Endometrial microvascular endothelial cells (primary cell): Measurements from ENCODE around the gene ACO2. TPM values are rescaled to one million over a fixed set of nuclear protein-coding genes. Genes with fewer than 3 reads are reported as not detected.
"Not testable (repeated sequence)": the region's sequence is repeated elsewhere in the genome, so short reads cannot be mapped to it uniquely, and the experiment has no call there.

Experiments
- in situ Hi-C: cut with HindIII; loops from 2 replicates; pipeline ENCODE4 v1.10.0; 2017; ENCODE audit warnings: low sequenced_read_pairs, low pct_unique_long_range_greater_than_20kb; ENCODE audit errors: inconsistent ontology term
- total RNA-seq: library from RNA; depleted of rRNA; stranded (reverse); fragments of >200 nt; gene quantifications from one replicate; pipeline ENCODE4 v1.2.3, GENCODE V29; 2015; ENCODE audit errors: inconsistent ontology term

The ACO2 gene
- total RNA-seq, 1 donor from 2014 or later, result 82.8 TPM

GRCh38 chr22:41446639-41447434 is 22.1 kb upstream of the ACO2 start, which contains the start of gene TOB2:
Gene TOB2 (minus strand): TSS chr22:41446801. CDS start chr22:41437345, 9,456 bp downstream.
- in situ Hi-C loops, result no loop called here

GRCh38 chr22:41447435-41448188 is 21.3 kb upstream of the ACO2 start:
- in situ Hi-C loops, result no loop called here

GRCh38 chr22:41448189-41448808 is 20.6 kb upstream of the ACO2 start:
- in situ Hi-C loops, result no loop called here

- in situ Hi-C loops, result no loop called here
These were observed 10.7 kb upstream of the ACO2 start for GRCh38 chr22:41458161-41458728.

- in situ Hi-C loops, result no loop called here
These were observed 9.5 kb upstream of the ACO2 start for GRCh38 chr22:41459431-41459830.

GRCh38 chr22:41460071-41460470 is 8.8 kb upstream of the ACO2 start:
- in situ Hi-C loops, result not testable (repeated sequence)

GRCh38 chr22:41461901-41462300 is 7.0 kb upstream of the ACO2 start:
- in situ Hi-C loops, result no loop called here

- in situ Hi-C loops, result no loop called here
These were observed 418 bp downstream of the ACO2 start for GRCh38 chr22:41469218-41469851.

- in situ Hi-C loops, result no loop called here
These were observed 2.0 kb downstream of the ACO2 start for GRCh38 chr22:41470886-41471285.

- in situ Hi-C loops, result no loop called here
These were observed 2.7 kb downstream of the ACO2 start for GRCh38 chr22:41471568-41471967.

GRCh38 chr22:41474872-41475451 is 6.0 kb downstream of the ACO2 start:
- in situ Hi-C loops, result no loop called here

GRCh38 chr22:41478473-41478872 is 9.6 kb downstream of the ACO2 start:
- in situ Hi-C loops, result no loop called here

- in situ Hi-C loops, result no loop called here
These were observed 10.1 kb downstream of the ACO2 start for GRCh38 chr22:41478891-41479521.

- in situ Hi-C loops, result no loop called here
These were observed 10.9 kb downstream of the ACO2 start for GRCh38 chr22:41479671-41480396.

GRCh38 chr22:41480397-41480735 is 11.4 kb downstream of the ACO2 start:
- in situ Hi-C loops, result no loop called here

- in situ Hi-C loops, result no loop called here
These were observed 12.4 kb downstream of the ACO2 start for GRCh38 chr22:41481131-41481830.

GRCh38 chr22:41481925-41482318 is 13.0 kb downstream of the ACO2 start:
- in situ Hi-C loops, result no loop called here
